ENCODE data around the gene KCNQ1. TPM values are rescaled to one million over a fixed set of nuclear protein-coding genes. Genes with fewer than 3 reads are reported as not detected.

The KCNQ1 gene
- total RNA-seq, 1 experiment from 2014 or later: 2.3 TPM

DNA sequence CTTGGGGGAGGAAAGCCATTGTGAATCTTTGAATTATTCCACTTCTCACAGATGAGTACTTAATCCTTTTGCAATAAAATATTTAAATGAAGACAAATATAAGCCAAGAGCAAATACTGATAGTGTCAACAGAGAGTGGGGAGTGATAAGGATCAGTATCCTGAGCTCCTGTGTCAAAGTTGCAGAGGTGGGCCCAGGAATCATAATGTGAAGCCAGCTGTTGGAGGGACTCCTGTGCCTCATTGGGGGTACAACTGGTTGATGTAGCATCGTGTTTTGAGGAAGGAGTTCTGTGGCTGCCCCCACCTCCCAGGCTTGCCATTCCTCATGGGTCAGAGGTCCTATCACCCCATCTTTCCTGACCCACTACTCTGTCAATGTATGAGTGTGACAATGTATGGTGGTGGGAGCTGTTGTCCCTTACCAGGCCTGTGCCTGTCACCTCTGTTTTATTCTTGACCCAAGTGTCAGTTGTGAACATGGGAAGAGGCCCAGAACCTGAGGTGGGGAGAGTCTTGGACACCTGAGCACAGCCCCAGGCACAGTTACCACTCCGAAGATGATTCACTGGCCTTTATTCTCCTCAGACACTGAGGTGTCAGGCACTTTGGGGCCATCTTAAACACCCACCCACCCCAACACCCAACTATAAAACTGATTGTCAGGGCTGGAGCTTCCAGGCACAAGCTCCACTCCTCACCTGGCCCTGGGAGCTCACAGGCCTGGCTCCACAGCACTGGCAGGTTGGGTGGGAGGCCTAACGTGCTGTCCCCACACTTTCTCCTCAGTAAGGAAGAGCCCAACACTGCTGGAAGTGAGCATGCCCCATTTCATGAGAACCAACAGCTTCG is 216.6 kb downstream of the KCNQ1 start:
- no peak overlapping the region for H3K4me3 Mint-ChIP-seq
- H3K9me3 Mint-ChIP-seq: peaks cover 63 to 73% of the 10 kb centered on the region in 2 experiments
- peaks cover 40 to 78% (median 42%) of the 10 kb centered on the region in 3 experiments for H3K36me3 Mint-ChIP-seq (ENCODE audit: insufficient read depth in 1 of 3, low read depth in 3 of 3)
- DNase-seq: no peak
- H2BK20ac ChIP-seq (ENCODE audit: low read depth, low read length, poor library complexity, severe bottlenecking): no peak overlapping the region
- H3K27me3 Mint-ChIP-seq (ENCODE audit: low read depth): peaks cover 76% of the 10 kb centered on the region
- no peak overlapping the region for H3K27ac Mint-ChIP-seq
- H2BK12ac ChIP-seq (ENCODE audit: insufficient read length, low read depth, low read length): no peak overlapping the region
- WGBS (ENCODE audit: extremely low coverage, insufficient read length, low lambda C conversion rate): no CpG with 5 or more reads among the region's 4 CpGs
- H3K27ac ChIP-seq (ENCODE audit: insufficient read length, low read depth, low read length): no peak overlapping the region
- no peaks in the 10 kb centered on the region for H3K79me1 ChIP-seq (ENCODE audit: insufficient read depth, low read depth, low read length, poor library complexity, severe bottlenecking)
- H2BK5ac ChIP-seq (ENCODE audit: insufficient read length, low read length): no peak overlapping the region
- H4K20me1 ChIP-seq (ENCODE audit: control insufficient read depth, insufficient read depth, insufficient read length): no peaks in the 10 kb centered on the region
- H3K4ac ChIP-seq (ENCODE audit: low read depth, low read length): no peak overlapping the region
- H4K8ac ChIP-seq (replicated peaks; ENCODE audit: insufficient read length, low read depth, low read length): no peak overlapping the region
- TF ChIP-seq, protein P1, sequence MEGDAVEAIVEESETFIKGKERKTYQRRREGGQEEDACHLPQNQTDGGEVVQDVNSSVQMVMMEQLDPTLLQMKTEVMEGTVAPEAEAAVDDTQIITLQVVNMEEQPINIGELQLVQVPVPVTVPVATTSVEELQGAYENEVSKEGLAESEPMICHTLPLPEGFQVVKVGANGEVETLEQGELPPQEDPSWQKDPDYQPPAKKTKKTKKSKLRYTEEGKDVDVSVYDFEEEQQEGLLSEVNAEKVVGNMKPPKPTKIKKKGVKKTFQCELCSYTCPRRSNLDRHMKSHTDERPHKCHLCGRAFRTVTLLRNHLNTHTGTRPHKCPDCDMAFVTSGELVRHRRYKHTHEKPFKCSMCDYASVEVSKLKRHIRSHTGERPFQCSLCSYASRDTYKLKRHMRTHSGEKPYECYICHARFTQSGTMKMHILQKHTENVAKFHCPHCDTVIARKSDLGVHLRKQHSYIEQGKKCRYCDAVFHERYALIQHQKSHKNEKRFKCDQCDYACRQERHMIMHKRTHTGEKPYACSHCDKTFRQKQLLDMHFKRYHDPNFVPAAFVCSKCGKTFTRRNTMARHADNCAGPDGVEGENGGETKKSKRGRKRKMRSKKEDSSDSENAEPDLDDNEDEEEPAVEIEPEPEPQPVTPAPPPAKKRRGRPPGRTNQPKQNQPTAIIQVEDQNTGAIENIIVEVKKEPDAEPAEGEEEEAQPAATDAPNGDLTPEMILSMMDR (conservative IDR thresholded peaks at IDR 0.05): no peak
- H3K9ac ChIP-seq (ENCODE audit: extremely low read depth, insufficient read length, low read length): no peak overlapping the region
- no peaks in the 10 kb centered on the region for H3K4me1 ChIP-seq (ENCODE audit: insufficient read depth, low read length)
- no peak overlapping the region for H3K23ac ChIP-seq (ENCODE audit: insufficient read length, low read depth, low read length)
- H3K56ac ChIP-seq (ENCODE audit: insufficient read length, low read depth, low read length): no peak overlapping the region
- no peaks in the 10 kb centered on the region for H3K4me1 Mint-ChIP-seq
- no peak overlapping the region for H3T11ph ChIP-seq (ENCODE audit: low read length)
- H3K23me2 ChIP-seq (ENCODE audit: insufficient read length, low read depth, low read length, poor library complexity, severe bottlenecking): no peaks in the 10 kb centered on the region
- no peaks in the 10 kb centered on the region; the same call in 1 of the 2 replicates for H3K27me3 ChIP-seq (ENCODE audit: insufficient read depth, low read length)
- no peak overlapping the region for H3K14ac ChIP-seq (ENCODE audit: insufficient read depth, low read length)
- H2AFZ ChIP-seq (ENCODE audit: low read length): no peak overlapping the region
- H2BK120ac ChIP-seq (ENCODE audit: low read depth, low read length, poor library complexity, severe bottlenecking): no peak overlapping the region
- H3K79me2 ChIP-seq (ENCODE audit: insufficient read depth, low read length): no peaks in the 10 kb centered on the region
- no peak overlapping the region for H2AK5ac ChIP-seq (ENCODE audit: insufficient read length, low read length)
- no peak overlapping the region for H2BK15ac ChIP-seq (ENCODE audit: low read depth, low read length)
- no peak overlapping the region for H4K91ac ChIP-seq (ENCODE audit: insufficient read length, low read depth, low read length)
- no peak overlapping the region for H4K5ac ChIP-seq (ENCODE audit: insufficient read length, low read depth, low read length)
- no peak overlapping the region for H3K18ac ChIP-seq (ENCODE audit: insufficient read length, low read depth, low read length)
- peaks cover 35% of the 10 kb centered on the region for H3K9me3 ChIP-seq (ENCODE audit: control insufficient read depth, low read depth, low read length)
- H3K4me2 ChIP-seq (ENCODE audit: insufficient read depth, insufficient read length, low read length): no peak overlapping the region

Data from H9 (cell line).